K562 treated with DMSO at 1 percent for 48 hours (cell line): ENCODE measurements around the gene SNRPB2. TPM values are rescaled to one million over a fixed set of nuclear protein-coding genes. Genes with fewer than 3 reads are reported as not detected.

Source experiments
- total RNA-seq: library from RNA; unstranded; fragments of 300-600 nt; gene quantifications from 2 replicates; pipeline ENCODE4 v1.2.3, GENCODE V29; 2022; ENCODE audit warnings: low replicate concordance; ENCODE audit errors: extremely low read depth

SNRPB2 gene
- total RNA-seq, result not detected in 2 replicates

DNA sequence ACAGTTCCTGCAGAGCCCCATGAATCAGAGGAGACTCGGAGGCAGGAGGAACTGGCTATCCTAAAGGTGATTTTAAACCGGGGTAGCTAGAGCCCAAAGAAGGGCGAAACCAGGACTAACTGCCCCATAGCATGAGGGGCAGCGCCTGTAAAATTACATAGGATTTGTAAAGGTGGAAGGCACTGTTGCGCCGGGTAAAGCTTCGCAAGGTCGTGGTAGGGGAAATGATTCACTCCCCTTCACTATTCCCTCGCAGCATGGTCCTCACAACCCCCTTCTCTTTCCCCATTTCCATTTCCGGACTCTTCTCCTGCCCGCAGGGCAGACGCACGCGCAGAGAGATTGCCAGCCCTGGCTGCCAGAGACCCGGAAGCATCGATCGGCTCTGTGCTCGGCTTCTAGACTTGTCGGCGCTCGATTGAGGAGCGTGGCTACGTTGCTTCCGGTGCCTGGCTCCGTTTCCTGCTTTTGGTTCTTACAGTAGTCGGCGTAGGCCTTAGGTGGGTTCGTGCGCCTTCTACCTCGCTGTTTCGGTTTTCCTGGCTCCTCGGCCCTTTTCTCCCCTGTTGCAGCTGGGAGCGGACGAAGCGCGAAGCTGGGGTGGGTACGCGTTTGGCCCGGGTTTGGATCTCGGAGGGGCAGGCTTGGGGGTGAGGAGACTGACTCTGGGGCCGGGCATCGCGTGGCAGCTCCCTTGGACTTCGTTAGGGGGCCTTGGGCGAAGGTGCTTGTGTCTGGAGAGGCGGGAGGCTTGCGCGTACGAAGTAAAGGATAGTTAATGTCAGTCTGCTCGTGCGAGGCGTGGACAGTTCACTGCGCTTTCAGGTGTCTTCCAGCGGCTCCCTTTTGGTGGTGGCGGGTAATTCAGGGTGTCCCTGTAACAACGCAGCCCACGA lies at the start of gene SNRPB2:
Gene SNRPB2 (plus strand): TSS at position 462 of the 896 bp plus-strand sequence. CDS start 1,677 bp downstream, outside the sequence.

DNA sequence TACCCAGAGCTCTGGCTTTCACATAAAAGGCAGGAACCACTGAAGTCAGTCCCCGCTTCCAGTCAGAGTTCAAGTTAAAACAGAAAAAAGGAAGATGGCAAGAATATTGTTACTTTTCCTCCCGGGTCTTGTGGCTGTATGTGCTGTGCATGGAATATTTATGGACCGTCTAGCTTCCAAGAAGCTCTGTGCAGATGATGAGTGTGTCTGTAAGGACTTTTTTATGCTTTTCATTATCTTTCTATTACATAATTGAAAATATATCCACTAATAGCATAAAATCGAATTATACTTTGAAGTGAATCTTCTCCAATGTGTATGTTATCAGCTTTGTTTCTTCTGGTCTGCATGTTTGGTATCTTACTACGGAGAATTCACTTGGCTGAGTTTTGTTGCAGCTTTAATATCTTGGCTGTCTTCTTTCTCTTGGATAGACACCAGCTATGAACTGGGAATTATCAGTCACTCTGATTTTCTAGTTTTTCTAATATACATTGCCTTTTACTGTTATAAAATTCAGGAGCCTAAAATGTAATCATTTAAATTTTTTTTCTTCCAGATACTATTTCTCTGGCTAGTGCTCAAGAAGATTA lies 18.6 kb downstream of the SNRPB2 start, which contains the start of gene OTOR:
Gene OTOR (plus strand): TSS at position 51 of the 593 bp plus-strand sequence. CDS start 44 bp downstream, at position 95.

Other genes with a start within 250 kb of the SNRPB2 start
- gene KIF16B, start 156.6 kb upstream of the SNRPB2 start, total RNA-seq, result not detected in 2 replicates
- gene OTOR, start 18.3 kb downstream of the SNRPB2 start, total RNA-seq, result not detected in 2 replicates